C4-2B (cell line): ENCODE data around the gene SLC23A1.

Experiments used
- ZFX ChIP-seq: fragments of 450-650 bp; IDR thresholded peaks from 2 replicates; pipeline ENCODE4 v1.6.1; 2017
- TF ChIP-seq, protein P1 (sequence below): fragments of 450-650 bp; conservative IDR thresholded peaks from 2 replicates; pipeline ENCODE4 v1.5.1; 2017; ENCODE audit warnings: mild to moderate bottlenecking

DNA sequence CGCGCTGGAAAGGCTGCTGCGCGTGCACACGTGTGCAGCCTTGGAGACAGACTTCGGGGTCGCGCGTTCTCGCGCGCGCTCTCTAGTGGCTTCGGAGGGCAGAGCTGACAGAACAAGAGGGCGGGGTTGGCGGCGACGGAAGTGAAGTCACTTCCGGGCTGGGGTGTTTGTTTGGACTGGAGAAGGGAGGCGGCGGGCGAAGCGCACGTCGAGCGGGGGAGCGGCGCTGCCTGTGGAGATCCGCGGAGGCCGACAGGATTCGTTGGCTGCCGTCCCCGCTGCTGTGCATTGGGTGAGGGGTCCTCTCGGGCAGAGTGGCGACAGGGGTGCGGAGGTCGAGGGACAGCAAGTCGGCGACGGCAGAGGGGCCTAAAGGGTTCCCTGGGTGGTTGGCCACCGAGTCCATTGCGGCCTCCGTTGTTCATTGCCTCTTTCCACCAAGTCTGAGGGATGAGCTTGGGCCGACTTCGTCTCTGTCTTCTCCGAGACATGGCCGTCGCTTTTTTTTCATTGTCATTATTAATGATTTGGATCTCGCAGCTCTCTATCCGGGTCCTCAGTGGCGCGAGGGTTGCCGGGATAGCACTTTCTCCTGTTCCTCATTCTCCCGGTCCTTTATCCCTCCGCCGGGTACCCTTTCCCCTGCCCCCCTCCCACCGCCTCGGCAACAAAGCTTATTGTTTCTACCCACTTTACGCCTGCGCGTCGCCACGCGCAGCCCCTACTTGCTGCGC is 41.2 kb downstream of the SLC23A1 start, which contains the start of gene PAIP2:
- TF ChIP-seq, protein P1, sequence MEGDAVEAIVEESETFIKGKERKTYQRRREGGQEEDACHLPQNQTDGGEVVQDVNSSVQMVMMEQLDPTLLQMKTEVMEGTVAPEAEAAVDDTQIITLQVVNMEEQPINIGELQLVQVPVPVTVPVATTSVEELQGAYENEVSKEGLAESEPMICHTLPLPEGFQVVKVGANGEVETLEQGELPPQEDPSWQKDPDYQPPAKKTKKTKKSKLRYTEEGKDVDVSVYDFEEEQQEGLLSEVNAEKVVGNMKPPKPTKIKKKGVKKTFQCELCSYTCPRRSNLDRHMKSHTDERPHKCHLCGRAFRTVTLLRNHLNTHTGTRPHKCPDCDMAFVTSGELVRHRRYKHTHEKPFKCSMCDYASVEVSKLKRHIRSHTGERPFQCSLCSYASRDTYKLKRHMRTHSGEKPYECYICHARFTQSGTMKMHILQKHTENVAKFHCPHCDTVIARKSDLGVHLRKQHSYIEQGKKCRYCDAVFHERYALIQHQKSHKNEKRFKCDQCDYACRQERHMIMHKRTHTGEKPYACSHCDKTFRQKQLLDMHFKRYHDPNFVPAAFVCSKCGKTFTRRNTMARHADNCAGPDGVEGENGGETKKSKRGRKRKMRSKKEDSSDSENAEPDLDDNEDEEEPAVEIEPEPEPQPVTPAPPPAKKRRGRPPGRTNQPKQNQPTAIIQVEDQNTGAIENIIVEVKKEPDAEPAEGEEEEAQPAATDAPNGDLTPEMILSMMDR = peak; percentile 92
- no peak; the same call in 1 of the 2 replicates for TF ChIP-seq ZFX
